ENCODE measurements around the gene SBNO2. TPM values are rescaled to one million over a fixed set of nuclear protein-coding genes. Genes with fewer than 3 reads are reported as not detected.

The SBNO2 gene
- total RNA-seq, 6 experiments from 2014 or later, result 21.5 to 54.4 (median 25.5) TPM

- DNase-seq (peak in 1 of 3 donors; percentile 53), ATAC-seq (no peak)
- Histone ChIP-seq H3K9me3 (no peaks in the 10 kb centered on the region), H3K27ac (no peak overlapping the region), H3K4me1 (peaks cover 0 to 6% (median 0%) of the 10 kb centered on the region in 4 donors), H3K4me3 (no peak overlapping the region), H3K36me3 (no peaks in the 10 kb centered on the region), H3K27me3 (peaks cover 0 to 14% of the 10 kb centered on the region in 2 donors)
- intact Hi-C loops (cut with DNase I), result no loop called here
- 52% methylated on average over 4 of the region's 17 CpGs for WGBS (ENCODE audit: insufficient coverage, low coverage, low lambda C conversion rate, missing lambda C conversion rate)
- no peak for TF ChIP-seq POLR2A (IDR thresholded peaks at IDR 0.05)
- no peak for TF ChIP-seq CTCF (IDR thresholded peaks at IDR 0.05)
These were observed 108.4 kb downstream of the SBNO2 start for GRCh38 chr19:1065606-1066109.

GRCh38 chr19:1064661-1065605 is 109.1 kb downstream of the SBNO2 start:
- no peaks in the 10 kb centered on the region for H3K9me3 ChIP-seq
- TF ChIP-seq CTCF (IDR thresholded peaks at IDR 0.05) (peak; percentile 74 to 83 (median 76)), POLR2A (IDR thresholded peaks at IDR 0.05) (no peak)
- DNase-seq (peak in 2 of 3 donors; percentile 78 to 79), ATAC-seq (peak; percentile 73 to 77 (median 76))
- H3K27me3 ChIP-seq, result peaks cover 0 to 6% of the 10 kb centered on the region in 2 donors
- H3K4me1 ChIP-seq, result peaks cover 0 to 6% (median 0%) of the 10 kb centered on the region in 4 donors
- intact Hi-C loops (cut with DNase I), result no loop called here
- H3K27ac ChIP-seq, result no peak overlapping the region
- no peaks in the 10 kb centered on the region for H3K36me3 ChIP-seq
- 19% methylated on average over 14 of the region's 60 CpGs for WGBS (ENCODE audit: insufficient coverage, low coverage, low lambda C conversion rate, missing lambda C conversion rate)
- no peak overlapping the region for H3K4me3 ChIP-seq

GRCh38 chr19:1063909-1064660 is 110.0 kb downstream of the SBNO2 start:
- 79% methylated on average over 25 of the region's 37 CpGs for WGBS (ENCODE audit: insufficient coverage, low coverage, low lambda C conversion rate, missing lambda C conversion rate)
- Histone ChIP-seq H3K4me3 (no peak overlapping the region), H3K9me3 (no peaks in the 10 kb centered on the region), H3K36me3 (no peaks in the 10 kb centered on the region), H3K4me1 (peaks cover 0 to 6% (median 0%) of the 10 kb centered on the region in 4 donors), H3K27me3 (no peaks in the 10 kb centered on the region), H3K27ac (no peak overlapping the region)
- TF ChIP-seq CTCF (IDR thresholded peaks at IDR 0.05) (no peak), POLR2A (IDR thresholded peaks at IDR 0.05) (no peak)
- DNase-seq (peak in 2 of 3 donors; percentile 23 to 53), ATAC-seq (no peak)
- intact Hi-C loops (cut with DNase I), result no loop called here

- DNase-seq (peak in 1 of 3 donors; percentile 58), ATAC-seq (no peak)
- peaks cover 0 to 6% (median 0%) of the 10 kb centered on the region in 4 donors for H3K4me1 ChIP-seq
- no peak overlapping the region for H3K4me3 ChIP-seq
- WGBS (ENCODE audit: insufficient coverage, low coverage, low lambda C conversion rate, missing lambda C conversion rate), result 93% methylated on average over 19 of the region's 37 CpGs
- H3K9me3 ChIP-seq, result peaks cover 0 to under 1% (median 0%) of the 10 kb centered on the region in 4 donors
- intact Hi-C loops (cut with DNase I), result no loop called here
- no peak overlapping the region for H3K27ac ChIP-seq
- H3K27me3 ChIP-seq, result no peaks in the 10 kb centered on the region
- TF ChIP-seq POLR2A (IDR thresholded peaks at IDR 0.05), result no peak
- no peak for TF ChIP-seq CTCF (IDR thresholded peaks at IDR 0.05)
- no peaks in the 10 kb centered on the region for H3K36me3 ChIP-seq
These were observed 110.8 kb downstream of the SBNO2 start for GRCh38 chr19:1063030-1063908.

Measured in right lobe of liver (tissue), 6 donors.